ENCODE results near the gene HSPA1B. TPM values are rescaled to one million over a fixed set of nuclear protein-coding genes. Genes with fewer than 3 reads are reported as not detected.
"Not testable (repeated sequence)": the region's sequence is repeated elsewhere in the genome, so short reads cannot be mapped to it uniquely, and the experiment has no call there.

The HSPA1B gene
- total RNA-seq, 2 experiments from 2014 or later, result 60.9 to 177 TPM

- DNase-seq (ENCODE audit: low spot score), result no peak
- POLR2A ChIA-PET, result interaction anchor here (0.7 kb wide), 1 partner anchor 9 kb away, joined by 5 read pairs; no protein-coding TSS in a partner anchor
- Histone ChIP-seq H3K79me2 (ENCODE audit: insufficient read depth, low read depth, low read length) (no peaks in the 10 kb centered on the region), H3K36me3 (ENCODE audit: insufficient read depth, low read length) (no peaks in the 10 kb centered on the region), H3K27ac (ENCODE audit: low read depth, low read length, poor library complexity, severe bottlenecking) (no peak overlapping the region), H4K20me1 (ENCODE audit: insufficient read depth, low read length) (no peaks in the 10 kb centered on the region), H3K4me2 (ENCODE audit: low read length) (peak overlapping the region; percentile 74; the same call in 1 of the 2 replicates), H3K9me3 (ENCODE audit: low read length) (no peaks in the 10 kb centered on the region), H2AFZ (ENCODE audit: low read length) (no peak overlapping the region), H3K4me1 (ENCODE audit: insufficient read depth, low read length, poor library complexity, severe bottlenecking) (peaks cover 20% of the 10 kb centered on the region), H3K4me3 (ENCODE audit: low read depth, low read length, poor library complexity, severe bottlenecking) (no peak overlapping the region), H3K9me2 (ENCODE audit: insufficient read depth, low read length) (no peaks in the 10 kb centered on the region)
- BruUV-seq (replicated peaks), result no TSS peak
- intact Hi-C loops (cut with micrococcal nuclease; ENCODE audit: unreplicated experiment), result no loop called here
- CTCF ChIA-PET (ENCODE audit: unreplicated experiment), result no interaction called here
- TF ChIP-seq CTCF (conservative IDR thresholded peaks at IDR 0.05; ENCODE audit: low read length) (no peak), EZH2phosphoT487 (IDR thresholded peaks at IDR 0.05; ENCODE audit: borderline replicate concordance, low read depth, low read length) (no peak)
Observed at GRCh38 chr6:31865205-31866118, 37.9 kb downstream of the HSPA1B start.

- BruUV-seq (replicated peaks); POLR2A ChIA-PET; H3K27ac ChIP-seq (ENCODE audit: low read depth, low read length, poor library complexity, severe bottlenecking); H3K9me3 ChIP-seq (ENCODE audit: low read length); H3K4me1 ChIP-seq (ENCODE audit: insufficient read depth, low read length, poor library complexity, severe bottlenecking); H2AFZ ChIP-seq (ENCODE audit: low read length); CTCF ChIA-PET (ENCODE audit: unreplicated experiment); H3K4me3 ChIP-seq (ENCODE audit: low read depth, low read length, poor library complexity, severe bottlenecking); H3K79me2 ChIP-seq (ENCODE audit: insufficient read depth, low read depth, low read length); H3K36me3 ChIP-seq (ENCODE audit: insufficient read depth, low read length); H3K9me2 ChIP-seq (ENCODE audit: insufficient read depth, low read length); intact Hi-C loops (cut with micrococcal nuclease; ENCODE audit: unreplicated experiment); H3K4me2 ChIP-seq (ENCODE audit: low read length); H4K20me1 ChIP-seq (ENCODE audit: insufficient read depth, low read length); DNase-seq (ENCODE audit: low spot score): not testable (repeated sequence)
Observed at GRCh38 chr6:31868658-31868971, 41.1 kb downstream of the HSPA1B start.

GRCh38 chr6:31869343-31869742 is 41.8 kb downstream of the HSPA1B start:
- peaks cover 6% of the 10 kb centered on the region for H3K4me1 ChIP-seq (ENCODE audit: insufficient read depth, low read length, poor library complexity, severe bottlenecking)
- ChIA-PET CTCF (ENCODE audit: unreplicated experiment) (no interaction called here), POLR2A (no interaction called here)
- BruUV-seq (replicated peaks), result no TSS peak
- no peaks in the 10 kb centered on the region for H4K20me1 ChIP-seq (ENCODE audit: insufficient read depth, low read length)
- H2AFZ ChIP-seq (ENCODE audit: low read length), result no peak overlapping the region
- H3K4me2 ChIP-seq (ENCODE audit: low read length), result no peak overlapping the region
- no peaks in the 10 kb centered on the region for H3K9me2 ChIP-seq (ENCODE audit: insufficient read depth, low read length)
- intact Hi-C loops (cut with micrococcal nuclease; ENCODE audit: unreplicated experiment), result no loop called here
- H3K9me3 ChIP-seq (ENCODE audit: low read length), result no peaks in the 10 kb centered on the region
- no peak overlapping the region for H3K27ac ChIP-seq (ENCODE audit: low read depth, low read length, poor library complexity, severe bottlenecking)
- no peaks in the 10 kb centered on the region for H3K79me2 ChIP-seq (ENCODE audit: insufficient read depth, low read depth, low read length)
- DNase-seq (ENCODE audit: low spot score), result no peak
- H3K4me3 ChIP-seq (ENCODE audit: low read depth, low read length, poor library complexity, severe bottlenecking), result no peak overlapping the region
- no peaks in the 10 kb centered on the region for H3K36me3 ChIP-seq (ENCODE audit: insufficient read depth, low read length)
- no peak for TF ChIP-seq CTCF (conservative IDR thresholded peaks at IDR 0.05; ENCODE audit: low read length)

Measured in OCI-LY7 (cell line).